ENCODE measurements around the gene HEXIM1.
A peak's percentile ranks its signal among the peaks of the same experiment; 100 is the strongest.

HEXIM1 gene

GRCh38 chr17:45148183-45149036 lies at the start of gene HEXIM1:
TSS of gene HEXIM1 (plus strand) at chr17:45148475. CDS start at chr17:45149191, 716 bp downstream.
- peak; percentile 97 for DNase-seq (ENCODE audit: low spot score)

DNA sequence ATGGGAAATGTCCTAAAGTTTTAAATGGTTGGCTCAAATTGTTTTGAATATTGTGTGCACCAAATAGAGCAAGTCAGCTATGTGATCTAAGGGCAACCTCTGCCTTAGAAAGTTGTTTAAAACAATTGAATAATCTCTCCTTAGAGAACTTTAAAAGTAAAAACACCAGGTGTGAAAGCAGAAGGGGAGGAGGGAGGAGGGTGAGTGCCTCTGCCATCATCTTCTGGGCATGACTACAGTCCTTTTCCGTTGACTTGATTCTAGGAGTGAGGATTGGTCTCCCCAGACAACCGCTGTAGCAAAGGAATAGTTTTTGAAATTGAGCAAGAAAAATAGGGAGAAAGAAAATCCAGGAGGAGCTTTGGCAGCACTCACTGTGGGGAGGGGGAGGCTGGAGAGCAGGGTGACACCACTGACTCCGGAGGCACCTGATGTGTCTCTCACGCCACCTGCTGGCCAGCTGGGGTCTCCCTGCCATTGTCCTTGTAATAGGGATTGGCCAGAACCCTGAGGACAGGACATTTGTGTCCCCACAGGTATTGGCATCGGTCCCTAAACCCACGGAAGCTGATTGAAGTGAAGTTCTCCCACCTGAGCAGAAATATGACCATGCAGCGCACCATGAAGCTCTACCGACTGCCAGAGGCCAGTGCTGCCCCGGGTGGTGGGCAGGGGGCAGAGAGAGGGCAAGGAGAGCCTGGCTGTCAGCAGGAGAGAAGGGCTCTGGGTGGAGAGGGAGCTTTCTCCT lies 49.2 kb upstream of the HEXIM1 start:
- DNase-seq (ENCODE audit: low spot score): peak; percentile 84

- DNase-seq (ENCODE audit: low spot score): no peak
Observed at GRCh38 chr17:45101546-45101882, 46.8 kb upstream of the HEXIM1 start.

DNA sequence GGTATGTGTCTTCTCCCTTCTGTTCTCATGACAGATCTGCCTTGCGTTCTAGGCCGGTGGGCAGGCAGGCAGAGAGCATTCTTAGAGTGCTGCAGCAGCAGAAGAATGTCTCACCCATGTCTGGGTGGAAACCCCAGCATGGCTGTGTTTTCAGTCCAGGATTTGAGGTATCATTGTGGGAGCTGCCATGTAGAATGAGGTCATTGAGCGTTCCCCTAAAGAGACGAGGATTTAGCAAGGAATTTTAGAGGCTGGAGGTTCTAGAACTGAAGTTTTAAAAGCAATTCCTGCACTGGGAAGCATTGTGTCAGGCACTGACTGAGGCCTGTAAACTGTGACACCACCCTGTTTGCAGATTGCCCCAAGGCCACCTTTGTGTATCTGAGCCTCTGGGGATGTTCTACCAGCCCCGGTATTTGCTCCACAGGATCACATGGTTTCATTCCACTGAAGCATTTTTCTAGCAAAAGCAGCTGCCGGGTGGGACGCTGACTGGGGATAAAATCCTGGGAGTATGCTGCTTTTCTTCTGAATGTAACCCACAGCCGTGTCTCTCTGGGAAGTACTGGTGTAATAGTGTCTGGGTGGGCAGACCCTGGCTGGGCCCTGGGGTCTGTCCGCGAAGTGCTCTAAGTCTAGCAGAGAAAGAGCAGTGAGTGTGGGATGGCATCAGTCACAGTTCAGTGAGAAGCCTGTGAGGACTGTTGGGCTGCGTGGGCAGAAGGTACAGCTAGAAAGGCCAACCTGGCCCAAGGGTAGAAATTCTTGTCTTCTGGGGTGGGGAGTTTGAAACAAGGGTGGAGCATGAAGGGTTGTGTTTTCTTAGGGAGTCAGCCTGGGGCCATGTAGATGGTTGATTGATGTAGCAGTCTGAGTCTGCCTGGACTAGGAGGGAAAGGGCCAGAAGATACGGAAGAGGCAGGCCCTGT lies 46.1 kb upstream of the HEXIM1 start:
- no peak for DNase-seq (ENCODE audit: low spot score)

- DNase-seq (ENCODE audit: low spot score): no peak
Observed at GRCh38 chr17:45102856-45103255, 45.4 kb upstream of the HEXIM1 start.

DNA sequence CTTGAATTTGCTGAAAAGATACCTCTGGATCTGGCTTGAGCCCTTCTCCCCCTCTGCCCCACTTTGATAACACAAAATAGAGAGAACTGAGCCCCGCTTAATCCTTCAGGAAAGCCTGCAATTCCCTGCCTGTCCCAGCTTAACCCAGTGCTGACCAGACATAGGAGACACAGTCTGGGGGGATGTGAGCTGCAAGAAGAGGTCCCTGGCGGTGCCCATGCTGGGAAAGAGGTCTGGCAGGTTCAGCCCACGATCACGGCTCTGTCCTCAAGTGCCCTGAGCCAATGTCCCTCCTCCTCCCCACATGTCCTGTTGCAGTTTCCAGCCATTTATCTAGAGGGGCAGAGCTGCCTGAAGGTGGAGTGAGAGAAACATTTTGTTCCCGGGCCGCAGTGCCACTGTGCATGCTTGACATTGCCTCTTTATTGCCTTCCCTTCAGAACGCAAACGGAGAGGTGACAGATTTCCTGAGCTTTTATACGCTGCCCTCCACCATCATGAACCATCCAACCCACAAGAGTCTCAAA lies 44.9 kb upstream of the HEXIM1 start:
- DNase-seq (ENCODE audit: low spot score): no peak

GRCh38 chr17:45104029-45104428 lies 44.2 kb upstream of the HEXIM1 start:
- no peak for DNase-seq (ENCODE audit: low spot score)

- no peak for DNase-seq (ENCODE audit: low spot score)
Observed at GRCh38 chr17:45104497-45104896, 43.8 kb upstream of the HEXIM1 start.

DNA sequence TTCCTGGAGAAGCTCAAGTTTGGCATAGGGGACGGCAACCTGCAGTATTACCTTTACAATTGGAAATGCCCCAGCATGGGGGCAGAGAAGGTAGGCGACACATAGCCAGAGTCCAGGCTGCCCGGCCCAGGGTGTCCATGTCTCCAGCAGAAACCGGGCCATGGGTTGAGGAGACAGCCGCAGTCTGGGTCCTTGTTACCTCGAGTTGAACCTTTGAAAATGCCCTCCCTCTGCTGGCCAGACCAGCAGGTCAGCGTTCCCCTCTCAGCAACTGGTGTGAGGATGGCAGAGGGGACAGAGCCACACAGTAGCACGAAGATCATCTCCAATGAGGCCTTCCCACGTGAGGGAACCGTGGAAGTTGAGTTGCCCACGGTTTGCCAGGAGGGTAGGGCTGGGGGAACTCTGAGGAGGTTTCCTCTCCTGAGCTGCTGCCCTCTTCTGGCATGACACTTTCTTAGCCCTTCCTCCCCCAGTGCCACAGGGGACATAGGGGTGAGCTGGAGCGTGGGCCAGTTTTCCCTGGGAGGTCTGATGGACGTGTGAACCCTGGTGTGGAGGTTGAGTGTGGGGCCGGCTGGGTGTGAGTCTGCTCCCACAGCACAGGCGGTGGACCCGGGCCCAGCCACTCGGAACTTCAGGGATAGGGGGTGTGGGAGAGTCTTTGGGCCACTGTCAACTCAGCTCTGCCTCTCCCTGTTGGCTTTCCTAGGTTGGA lies 43.2 kb upstream of the HEXIM1 start:
- DNase-seq (ENCODE audit: low spot score): no peak

GRCh38 chr17:45106096-45106495 lies 42.2 kb upstream of the HEXIM1 start:
- DNase-seq (ENCODE audit: low spot score): no peak

GRCh38 chr17:45106582-45106981 lies 41.7 kb upstream of the HEXIM1 start:
- no peak for DNase-seq (ENCODE audit: low spot score)

DNA sequence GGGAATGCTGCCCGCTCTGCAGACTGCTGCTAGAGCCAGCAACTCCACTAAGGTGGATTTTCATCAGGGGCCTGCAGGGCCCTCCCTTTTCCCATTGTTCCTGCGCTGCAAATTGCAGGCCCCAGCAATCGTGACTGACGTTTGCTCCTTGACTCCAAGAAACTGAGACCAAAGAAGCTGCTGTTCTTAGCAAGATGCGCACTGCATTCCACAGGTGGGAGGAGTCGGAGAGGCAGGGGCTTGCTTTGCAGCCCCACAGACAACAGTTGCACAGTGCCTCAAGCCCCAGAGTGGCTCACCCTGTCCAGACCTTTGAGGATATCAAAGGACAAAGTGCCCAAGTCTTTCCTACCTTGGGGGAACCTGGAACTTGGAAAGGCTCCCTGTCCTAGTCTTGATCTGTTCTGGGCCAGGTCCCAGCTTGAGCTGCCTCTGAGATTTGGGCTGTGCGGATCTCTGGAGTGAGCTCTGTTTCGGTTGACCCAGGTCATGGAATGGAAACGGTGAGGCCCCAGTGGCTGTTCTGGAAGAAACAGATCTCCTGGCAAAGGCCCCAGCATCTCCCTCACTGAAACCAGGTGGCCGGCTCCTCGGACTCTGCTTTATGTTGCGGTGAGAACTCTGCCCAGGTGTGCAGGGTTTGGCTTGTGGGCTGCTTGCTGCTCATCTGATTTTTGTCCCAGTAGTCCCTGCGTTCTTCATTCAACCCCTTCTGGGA lies 40.8 kb upstream of the HEXIM1 start:
- no peak for DNase-seq (ENCODE audit: low spot score)

DNA sequence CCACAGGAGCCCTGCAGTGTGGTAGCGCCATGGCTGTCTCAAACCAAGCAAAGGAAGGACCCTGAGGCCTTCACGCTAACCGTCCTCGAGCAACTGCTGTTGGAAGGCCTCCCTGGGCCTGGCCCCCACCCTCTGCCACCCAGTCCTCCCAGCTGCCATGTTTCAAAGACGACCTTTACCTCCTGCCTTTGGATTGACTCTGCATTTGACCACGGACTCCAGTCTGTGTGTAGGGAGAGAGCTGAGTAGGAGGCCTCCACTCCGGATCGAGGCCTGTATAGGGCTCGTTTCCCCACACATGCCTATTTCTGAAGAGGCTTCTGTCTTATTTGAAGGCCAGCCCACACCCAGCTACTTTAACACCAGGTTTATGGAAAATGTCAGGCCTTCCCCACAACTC lies 40.2 kb upstream of the HEXIM1 start:
- no peak for DNase-seq (ENCODE audit: low spot score)

DNA sequence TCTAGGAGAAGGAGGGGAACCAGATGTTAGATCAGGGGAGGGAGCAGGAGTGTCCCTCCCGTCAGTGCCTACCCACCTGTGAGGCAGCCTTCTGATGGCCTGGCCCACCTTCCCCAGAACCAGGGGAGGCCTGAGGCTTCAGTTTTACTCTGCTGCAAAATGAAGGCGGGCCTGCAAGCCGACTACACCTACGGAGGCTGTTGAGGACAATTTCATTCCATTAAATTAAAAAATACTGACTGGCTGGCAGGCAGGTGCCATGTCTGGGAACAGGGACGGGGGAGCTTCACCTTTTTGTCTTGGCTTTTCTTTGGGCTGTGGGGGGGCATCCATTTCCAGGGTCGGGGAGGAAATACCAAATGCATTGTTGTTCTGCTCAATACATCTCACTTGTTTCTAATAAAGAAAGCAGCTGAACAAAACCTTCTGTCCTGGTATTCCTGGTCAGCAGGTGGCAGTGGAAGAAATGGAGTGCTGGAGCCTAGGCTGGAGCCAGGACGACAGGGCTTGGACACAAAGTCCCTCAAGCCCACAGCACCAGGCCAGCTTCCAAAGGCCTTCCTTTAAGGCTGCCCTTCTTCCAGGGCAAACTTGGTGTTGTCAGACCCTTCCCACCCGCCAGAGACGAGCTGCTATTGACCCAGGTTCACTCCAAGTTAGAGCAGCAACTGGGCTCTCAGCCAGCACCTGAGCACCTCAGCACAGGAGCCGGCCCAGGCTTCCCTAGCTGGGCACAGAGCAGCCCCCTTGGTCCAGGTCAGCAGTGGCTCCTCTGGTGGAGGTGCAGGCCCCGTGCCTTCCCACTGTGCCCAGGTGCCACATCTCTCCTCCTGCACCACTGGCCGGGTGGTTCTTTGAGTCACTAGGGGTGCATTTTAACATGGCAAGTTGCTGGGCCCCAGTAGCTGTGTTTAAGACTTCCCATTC lies 39.4 kb upstream of the HEXIM1 start:
- no peak for DNase-seq (ENCODE audit: low spot score)

DNA sequence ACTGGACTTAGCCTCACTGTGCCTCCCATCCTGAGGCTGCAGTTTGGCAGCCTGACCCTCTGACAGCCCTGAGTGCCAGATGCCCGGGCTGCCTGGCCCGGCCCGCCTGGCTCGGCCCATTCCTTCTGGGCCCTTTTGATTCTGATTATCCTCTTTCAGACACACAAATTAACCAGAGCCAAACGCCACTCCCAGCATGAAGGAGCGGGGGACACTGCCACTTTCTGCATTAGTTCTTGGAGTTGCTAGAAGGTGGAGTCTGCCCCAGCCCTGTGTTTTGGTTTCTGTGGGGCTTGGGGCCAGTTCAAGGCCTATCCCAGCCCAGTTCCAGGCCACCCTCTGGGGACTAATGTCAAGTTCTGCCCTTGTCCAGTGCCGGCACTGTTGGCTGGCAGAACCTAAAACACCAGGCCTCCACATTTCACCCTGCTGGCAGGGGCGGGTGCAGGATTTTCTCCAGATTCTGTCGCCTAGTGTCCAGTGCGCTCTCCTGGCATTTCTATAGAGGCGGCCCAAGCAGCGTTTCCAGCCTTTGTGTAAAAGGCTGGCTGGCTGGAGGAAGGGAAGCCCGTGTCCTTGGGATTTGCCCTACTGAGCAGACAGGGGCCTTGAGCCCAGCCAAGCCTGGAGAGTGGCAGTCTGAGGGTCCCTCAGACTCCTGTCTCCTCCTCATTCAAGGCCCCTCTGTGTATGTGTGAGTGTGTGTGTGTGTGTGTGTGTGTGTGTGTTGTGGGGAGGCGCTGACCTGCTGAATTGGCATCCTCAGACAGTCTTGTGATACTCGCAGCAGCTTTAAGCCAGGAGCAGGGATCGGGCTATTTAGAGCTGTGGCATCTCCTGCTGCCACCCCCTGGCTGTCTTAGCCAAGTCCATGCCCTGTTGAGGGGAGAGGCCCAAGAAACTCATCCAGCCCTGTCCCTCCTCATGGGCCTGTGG lies 37.3 kb upstream of the HEXIM1 start:
- peak; percentile 64 for DNase-seq (ENCODE audit: low spot score)

DNA sequence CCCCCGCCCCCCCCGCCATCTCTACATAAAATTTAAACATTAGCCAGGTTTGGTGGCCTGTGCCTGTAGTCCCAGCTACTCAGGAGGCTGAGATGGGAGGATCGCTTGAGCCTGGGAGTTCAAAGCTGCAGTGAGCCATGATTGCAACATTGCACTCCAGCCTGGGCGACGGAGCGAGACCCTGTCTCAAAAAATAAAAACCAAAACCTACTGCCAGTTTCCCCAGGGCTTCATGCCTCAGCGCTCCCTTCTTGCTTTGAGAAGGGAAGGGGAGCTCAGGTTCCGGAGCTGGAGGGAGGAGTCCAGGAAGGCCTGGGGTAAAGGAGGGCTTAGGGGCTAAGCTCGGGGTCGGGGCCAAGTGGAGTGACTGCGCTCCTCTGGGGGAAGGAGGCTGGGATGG lies 36.4 kb upstream of the HEXIM1 start:
- DNase-seq (ENCODE audit: low spot score): no peak

DNA sequence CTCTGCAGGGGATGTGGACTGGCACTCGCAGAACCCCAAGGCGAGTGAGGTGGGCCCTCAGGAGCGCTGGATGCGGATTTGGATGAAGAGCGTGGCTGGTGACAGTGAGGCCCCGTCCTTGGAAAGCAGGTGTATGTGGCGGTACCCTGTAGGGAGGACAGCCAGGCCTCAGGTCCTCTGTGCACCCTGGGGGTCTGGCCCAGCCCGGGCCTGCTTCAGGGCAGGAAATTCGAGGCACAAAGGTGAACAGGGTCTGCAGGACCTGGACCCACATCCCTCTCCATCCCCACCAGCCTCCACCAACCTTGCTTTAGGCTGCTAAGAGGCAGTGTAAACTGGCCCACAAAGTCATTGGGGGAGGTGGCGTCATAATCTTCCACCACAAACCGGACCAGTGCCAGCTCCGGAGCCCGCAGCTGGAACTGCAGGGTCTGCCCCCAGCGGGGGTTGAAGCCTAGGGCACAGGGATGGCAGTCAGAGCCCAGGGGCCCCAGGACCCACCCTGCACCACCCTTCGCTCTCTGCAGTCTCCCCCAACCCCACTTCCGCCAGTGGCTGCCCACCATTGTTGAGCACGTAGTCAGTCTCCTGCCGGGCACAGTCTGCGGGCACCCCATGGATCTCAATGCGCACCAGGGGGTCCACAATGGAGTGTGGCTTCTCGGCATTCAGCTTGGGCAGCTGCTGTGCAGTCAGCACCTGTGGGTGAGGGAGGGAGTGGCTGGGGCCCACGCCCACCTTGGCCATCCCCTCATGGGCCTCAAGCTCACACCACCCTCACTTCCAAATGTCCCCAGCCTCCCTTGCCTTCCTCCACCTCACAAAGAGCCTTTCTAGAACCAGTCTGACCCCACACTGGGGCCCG lies 35.5 kb upstream of the HEXIM1 start:
- no peak for DNase-seq (ENCODE audit: low spot score)

DNA sequence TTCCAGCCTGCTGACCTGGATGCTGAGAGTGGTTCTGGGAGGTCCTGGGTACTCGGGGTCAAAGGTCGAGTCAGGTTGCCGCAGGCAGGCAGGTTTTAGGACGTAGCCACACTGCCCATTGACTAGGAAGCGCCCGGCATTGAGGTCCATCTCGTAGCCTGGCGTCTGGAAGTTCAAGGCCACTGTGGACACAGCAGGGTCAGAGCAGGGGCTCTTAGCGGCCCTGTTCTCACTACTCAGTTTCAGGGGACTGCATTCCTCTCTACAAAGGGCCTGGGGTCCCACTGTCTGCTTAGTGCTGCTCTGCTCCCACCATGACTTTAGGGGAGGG lies 34.9 kb upstream of the HEXIM1 start:
- DNase-seq (ENCODE audit: low spot score): no peak
